H9 (cell line): Measurements from ENCODE around the gene TECTB. TPM values are rescaled to one million over a fixed set of nuclear protein-coding genes. Genes with fewer than 3 reads are reported as not detected.

Source experiments
- DNase-seq: peaks from one replicate; pipeline ENCODE4 v3.0.0-alpha.2; 2017
- H2AFZ ChIP-seq: one replicate; pipeline ENCODE4 v1.6.1; 2013; ENCODE audit warnings: mild to moderate bottlenecking, low read length, control low read depth, moderate library complexity
- H2AK5ac ChIP-seq: 2 replicates; pipeline ENCODE4 v1.6.1; 2013; ENCODE audit warnings: low read length, control low read depth, mixed read lengths; ENCODE audit not compliant: insufficient read length
- H2BK120ac ChIP-seq: one replicate; pipeline ENCODE4 v1.6.1; 2013; ENCODE audit warnings: low read depth, mild to moderate bottlenecking, low read length, control low read depth, inconsistent platforms; ENCODE audit not compliant: poor library complexity, severe bottlenecking
- H2BK12ac ChIP-seq: 2 replicates; pipeline ENCODE4 v1.6.1; 2013; ENCODE audit warnings: low read length, control low read depth, mixed read lengths, low read depth; ENCODE audit not compliant: insufficient read length
- H2BK15ac ChIP-seq: 2 replicates; pipeline ENCODE4 v1.6.1; 2013; ENCODE audit warnings: low read depth, low read length, control low read depth
- H2BK20ac ChIP-seq: one replicate; pipeline ENCODE4 v1.6.1; 2013; ENCODE audit warnings: low read depth, mild to moderate bottlenecking, low read length, control low read depth, inconsistent platforms; ENCODE audit not compliant: poor library complexity, severe bottlenecking
- H2BK5ac ChIP-seq: 2 replicates; pipeline ENCODE4 v1.6.1; 2013; ENCODE audit warnings: low read length, control low read depth, mixed read lengths; ENCODE audit not compliant: insufficient read length
- H3K14ac ChIP-seq: 2 replicates; pipeline ENCODE4 v1.6.1; 2013; ENCODE audit warnings: low read length, control low read depth; ENCODE audit not compliant: insufficient read depth
- H3K18ac ChIP-seq: 2 replicates; pipeline ENCODE4 v1.6.1; 2013; ENCODE audit warnings: low read depth, mild to moderate bottlenecking, mixed read lengths, low read length, control low read depth; ENCODE audit not compliant: insufficient read length
- H3K23ac ChIP-seq: 2 replicates; pipeline ENCODE4 v1.6.1; 2013; ENCODE audit warnings: low read length, control low read depth, mixed read lengths, low read depth; ENCODE audit not compliant: insufficient read length
- H3K23me2 ChIP-seq: 2 replicates; pipeline ENCODE4 v1.6.1; 2013; ENCODE audit warnings: low read depth, mild to moderate bottlenecking, mixed read lengths, low read length, control low read depth; ENCODE audit not compliant: insufficient read length, poor library complexity, severe bottlenecking
- H3K27ac ChIP-seq: 2 replicates; pipeline ENCODE4 v1.5.1; 2013; ENCODE audit warnings: low read length, control low read depth, mixed read lengths, low read depth; ENCODE audit not compliant: insufficient read length
- H3K27me3 ChIP-seq: 2 replicates; pipeline ENCODE4 v1.6.1; 2013; ENCODE audit warnings: low read length, control low read depth, inconsistent platforms; ENCODE audit not compliant: insufficient read depth
- H3K4ac ChIP-seq: 2 replicates; pipeline ENCODE4 v1.6.1; 2013; ENCODE audit warnings: low read depth, mild to moderate bottlenecking, control low read depth, inconsistent platforms, low read length, moderate library complexity
- H3K4me1 ChIP-seq: 2 replicates; pipeline ENCODE4 v1.6.1; 2013; ENCODE audit warnings: low read length, control low read depth, inconsistent platforms; ENCODE audit not compliant: insufficient read depth
- H3K4me2 ChIP-seq: 2 replicates; pipeline ENCODE4 v1.6.1; 2013; ENCODE audit warnings: low read length, control low read depth, mixed read lengths; ENCODE audit not compliant: insufficient read length, insufficient read depth
- H3K56ac ChIP-seq: 2 replicates; pipeline ENCODE4 v1.6.1; 2013; ENCODE audit warnings: low read depth, mild to moderate bottlenecking, mixed read lengths, low read length, control low read depth; ENCODE audit not compliant: insufficient read length
- H3K79me1 ChIP-seq: 2 replicates; pipeline ENCODE4 v1.6.1; 2013; ENCODE audit warnings: low read depth, mild to moderate bottlenecking, moderate library complexity, low read length, control low read depth, inconsistent platforms; ENCODE audit not compliant: insufficient read depth, poor library complexity, severe bottlenecking
- H3K79me2 ChIP-seq: 2 replicates; pipeline ENCODE4 v1.6.1; 2013; ENCODE audit warnings: low read length, control low read depth, inconsistent platforms; ENCODE audit not compliant: insufficient read depth
- H3K9ac ChIP-seq: 2 replicates; pipeline ENCODE4 v1.6.1; 2013; ENCODE audit warnings: low read length, control low read depth, mixed read lengths; ENCODE audit not compliant: insufficient read length; ENCODE audit errors: extremely low read depth
- H3K9me3 ChIP-seq: one replicate; pipeline ENCODE4 v1.6.1; 2013; ENCODE audit warnings: low read depth, low read length, inconsistent platforms; ENCODE audit not compliant: control insufficient read depth
- H3T11ph ChIP-seq: one replicate; pipeline ENCODE4 v1.6.1; 2013; ENCODE audit warnings: mild to moderate bottlenecking, low read length, control low read depth, inconsistent platforms
- H4K20me1 ChIP-seq: one replicate; pipeline ENCODE4 v1.6.1; 2013; ENCODE audit not compliant: control insufficient read depth, insufficient read length, insufficient read depth
- H4K5ac ChIP-seq: 2 replicates; pipeline ENCODE4 v1.6.1; 2013; ENCODE audit warnings: low read depth, mild to moderate bottlenecking, mixed read lengths, low read length, control low read depth; ENCODE audit not compliant: insufficient read length
- H4K8ac ChIP-seq: replicated peaks from 2 replicates; pipeline ENCODE4 v1.6.1; 2013; ENCODE audit warnings: low read length, control low read depth, mixed read lengths, low read depth; ENCODE audit not compliant: insufficient read length
- H4K91ac ChIP-seq: 2 replicates; pipeline ENCODE4 v1.6.1; 2013; ENCODE audit warnings: low read depth, mild to moderate bottlenecking, moderate library complexity, mixed read lengths, low read length, control low read depth; ENCODE audit not compliant: insufficient read length
- H3K27ac Mint-ChIP-seq, 3 experiments: 2 replicates in 2 of 3; 3 replicates in 1 of 3; pipeline ENCODE4 v1.8.0; 2020 to 2021; ENCODE audit warnings: mixed read lengths in 3 of 3, mild to moderate bottlenecking in 1 of 3, moderate library complexity in 1 of 3
- H3K27me3 Mint-ChIP-seq: 2 replicates; pipeline ENCODE4 v1.8.0; 2021; ENCODE audit warnings: low read depth, mild to moderate bottlenecking, moderate library complexity, mixed read lengths
- H3K36me3 Mint-ChIP-seq, 3 experiments: 2 replicates in 2 of 3; 3 replicates in 1 of 3; pipeline ENCODE4 v1.8.0; 2020 to 2021; ENCODE audit warnings: low read depth in 3 of 3, mixed read lengths in 3 of 3; ENCODE audit not compliant: insufficient read depth in 1 of 3
- H3K4me1 Mint-ChIP-seq, 2 experiments: 2 replicates each; pipeline ENCODE4 v1.8.0; 2020; ENCODE audit warnings: mixed read lengths in 2 of 2
- H3K4me3 Mint-ChIP-seq, 2 experiments: 2 replicates in 1 of 2; 3 replicates in 1 of 2; pipeline ENCODE4 v1.8.0; 2020 to 2021; ENCODE audit warnings: mild to moderate bottlenecking in 2 of 2, mixed read lengths in 2 of 2, moderate library complexity in 1 of 2
- H3K9me3 Mint-ChIP-seq, 2 experiments: 2 replicates in 1 of 2; 3 replicates in 1 of 2; pipeline ENCODE4 v1.8.0; 2020; ENCODE audit warnings: mild to moderate bottlenecking in 2 of 2, mixed read lengths in 2 of 2, moderate library complexity in 1 of 2
- WGBS: extraction: QIAGEN DNeasy Blood & Tissue Kit; methylation state at CpG from one replicate; pipeline ENCODE4 v1.1.7; 2013; ENCODE audit warnings: missing lambda C conversion rate, low lambda C conversion rate, mixed read lengths; ENCODE audit not compliant: insufficient read length; ENCODE audit errors: extremely low coverage; 5-methylcytosine and 5-hydroxymethylcytosine counted together
- total RNA-seq: library from RNA; stranded (reverse); gene quantifications from 2 replicates; pipeline ENCODE4 v1.2.1, GENCODE V29; 2021
- TF ChIP-seq, protein P1 (sequence below): fragments of 200-600 bp; sonication (generic); conservative IDR thresholded peaks from 3 replicates; pipeline ENCODE4 v1.8.0; 2021; ENCODE audit warnings: antibody characterized with exemption, mild to moderate bottlenecking

TECTB gene
- total RNA-seq, 1 experiment from 2014 or later, result not detected

DNA sequence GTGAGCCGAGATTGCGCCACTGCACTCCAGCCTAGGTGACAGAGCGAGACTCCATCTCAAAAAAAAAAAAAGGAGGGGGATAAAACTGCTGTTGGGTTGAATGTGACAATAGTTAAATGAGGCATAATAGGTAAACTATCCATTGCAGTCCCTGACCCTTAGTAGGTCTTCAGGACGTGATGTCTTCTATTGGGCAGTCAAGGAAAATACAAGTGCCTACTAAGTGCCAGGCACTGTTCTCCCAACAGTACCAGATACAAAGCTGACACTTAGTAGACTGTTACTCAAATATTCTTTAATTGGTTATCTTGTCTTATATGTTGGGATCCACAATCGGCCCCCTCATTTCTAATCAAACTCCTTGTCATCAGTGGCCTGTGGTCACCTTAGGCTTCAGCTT, 63.6 kb downstream of the TECTB start:
- H3K79me1 ChIP-seq, result no peaks in the 10 kb centered on the region
- H3K14ac ChIP-seq, result no peak overlapping the region
- H3K4me1 ChIP-seq, result no peaks in the 10 kb centered on the region
- TF ChIP-seq, protein P1, sequence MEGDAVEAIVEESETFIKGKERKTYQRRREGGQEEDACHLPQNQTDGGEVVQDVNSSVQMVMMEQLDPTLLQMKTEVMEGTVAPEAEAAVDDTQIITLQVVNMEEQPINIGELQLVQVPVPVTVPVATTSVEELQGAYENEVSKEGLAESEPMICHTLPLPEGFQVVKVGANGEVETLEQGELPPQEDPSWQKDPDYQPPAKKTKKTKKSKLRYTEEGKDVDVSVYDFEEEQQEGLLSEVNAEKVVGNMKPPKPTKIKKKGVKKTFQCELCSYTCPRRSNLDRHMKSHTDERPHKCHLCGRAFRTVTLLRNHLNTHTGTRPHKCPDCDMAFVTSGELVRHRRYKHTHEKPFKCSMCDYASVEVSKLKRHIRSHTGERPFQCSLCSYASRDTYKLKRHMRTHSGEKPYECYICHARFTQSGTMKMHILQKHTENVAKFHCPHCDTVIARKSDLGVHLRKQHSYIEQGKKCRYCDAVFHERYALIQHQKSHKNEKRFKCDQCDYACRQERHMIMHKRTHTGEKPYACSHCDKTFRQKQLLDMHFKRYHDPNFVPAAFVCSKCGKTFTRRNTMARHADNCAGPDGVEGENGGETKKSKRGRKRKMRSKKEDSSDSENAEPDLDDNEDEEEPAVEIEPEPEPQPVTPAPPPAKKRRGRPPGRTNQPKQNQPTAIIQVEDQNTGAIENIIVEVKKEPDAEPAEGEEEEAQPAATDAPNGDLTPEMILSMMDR, result no peak
- no peak overlapping the region for H2AFZ ChIP-seq
- H2BK20ac ChIP-seq, result no peak overlapping the region
- H3K27ac Mint-ChIP-seq, result no peak overlapping the region
- H3K4me3 Mint-ChIP-seq, result no peak overlapping the region
- no peak overlapping the region for H4K5ac ChIP-seq
- no peak overlapping the region for H3K9ac ChIP-seq
- no peak overlapping the region for H2BK15ac ChIP-seq
- H4K91ac ChIP-seq, result no peak overlapping the region
- no peak overlapping the region for H2BK5ac ChIP-seq
- H3K9me3 ChIP-seq, result no peaks in the 10 kb centered on the region
- no peak overlapping the region for H3K4ac ChIP-seq
- peaks cover 2% of the 10 kb centered on the region; the same call in 1 of the 2 replicates for H3K27me3 Mint-ChIP-seq
- H3K27ac ChIP-seq, result no peak overlapping the region
- H3K79me2 ChIP-seq, result no peaks in the 10 kb centered on the region
- H3T11ph ChIP-seq, result no peak overlapping the region
- no peak overlapping the region for H3K23ac ChIP-seq
- H3K9me3 Mint-ChIP-seq, result no peaks in the 10 kb centered on the region; a peak in 1 of 5 replicates
- no peak overlapping the region for H3K4me2 ChIP-seq
- H2AK5ac ChIP-seq, result no peak overlapping the region
- no peak overlapping the region for H2BK120ac ChIP-seq
- H3K36me3 Mint-ChIP-seq, result no peaks in the 10 kb centered on the region; a peak in 1 of 7 replicates
- WGBS, result no CpG with 5 or more reads among the region's 5 CpGs
- H4K20me1 ChIP-seq, result no peaks in the 10 kb centered on the region
- no peak overlapping the region for H3K18ac ChIP-seq
- H2BK12ac ChIP-seq, result no peak overlapping the region
- H4K8ac ChIP-seq, result no peak overlapping the region
- H3K4me1 Mint-ChIP-seq, result peaks cover 0 to 3% of the 10 kb centered on the region in 2 experiments; a peak in 1 of 4 replicates
- DNase-seq, result no peak
- no peaks in the 10 kb centered on the region for H3K23me2 ChIP-seq
- no peaks in the 10 kb centered on the region; the same call in 1 of the 2 replicates for H3K27me3 ChIP-seq
- no peak overlapping the region for H3K56ac ChIP-seq
